Hematopoietic multipotent progenitor cell treated with erythropoietin and hydrocortisone succinate and interleukin-3 and kit ligand, for 8 days (in vitro differentiated cells): ENCODE data around the gene UTRN.

Experiments used
- DNase-seq: peaks from one replicate; pipeline ENCODE4 v3.0.0-alpha.2; 2015

Gene UTRN

DNA sequence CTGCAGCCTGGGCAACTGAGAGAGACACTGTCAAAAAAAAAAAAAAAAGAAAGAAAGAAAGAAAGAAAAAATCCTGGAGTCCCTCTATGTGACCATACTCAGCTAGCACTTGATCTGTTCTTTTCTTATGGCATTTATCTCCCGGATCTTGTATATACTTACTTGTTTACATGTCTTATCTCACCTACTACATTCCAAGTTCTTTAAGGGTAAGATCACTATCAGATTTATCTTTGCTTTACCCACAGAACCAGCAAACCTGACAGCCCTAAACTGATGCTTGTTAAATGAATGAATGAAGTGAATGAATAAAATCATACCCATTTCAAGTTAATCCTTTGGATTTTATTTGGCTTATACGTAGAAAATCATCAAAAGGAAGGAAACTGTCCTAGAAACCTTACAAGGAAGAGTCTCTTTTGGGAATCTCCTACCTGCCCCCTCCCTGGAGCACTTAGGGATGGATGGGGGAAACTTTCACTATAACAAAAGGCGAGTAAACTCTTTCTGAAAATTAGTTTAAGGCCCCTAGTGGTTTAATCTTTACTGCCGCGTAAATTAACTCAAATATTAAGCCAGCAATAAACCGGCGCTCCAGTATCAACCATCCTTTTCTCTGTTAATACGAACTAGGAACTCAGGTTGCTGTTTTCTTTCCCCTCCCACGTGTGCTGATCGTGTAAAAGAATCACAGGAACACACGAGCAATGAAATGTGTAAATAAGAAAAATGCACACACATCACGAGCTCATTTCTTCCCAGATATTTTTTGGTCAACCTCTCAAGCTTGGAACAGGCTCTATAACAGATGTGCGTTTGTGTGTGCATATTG is 1.3 kb upstream of the UTRN start:
- DNase-seq = peak; percentile 32

DNA sequence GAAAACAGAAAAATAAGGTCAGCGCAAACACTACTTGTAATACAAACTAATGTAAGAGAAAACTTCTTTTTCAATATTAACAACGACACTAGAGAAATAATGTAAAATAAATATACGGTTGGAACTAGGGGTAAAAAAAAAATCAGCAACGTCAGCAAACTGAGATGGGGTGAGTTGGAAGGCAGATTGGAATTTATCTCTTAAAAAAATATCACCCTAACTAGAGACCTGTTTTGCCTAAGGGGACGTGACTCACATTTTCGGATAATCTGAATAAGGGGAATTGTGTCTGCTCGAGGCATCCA is 705 bp upstream of the UTRN start:
- DNase-seq = no peak

DNA sequence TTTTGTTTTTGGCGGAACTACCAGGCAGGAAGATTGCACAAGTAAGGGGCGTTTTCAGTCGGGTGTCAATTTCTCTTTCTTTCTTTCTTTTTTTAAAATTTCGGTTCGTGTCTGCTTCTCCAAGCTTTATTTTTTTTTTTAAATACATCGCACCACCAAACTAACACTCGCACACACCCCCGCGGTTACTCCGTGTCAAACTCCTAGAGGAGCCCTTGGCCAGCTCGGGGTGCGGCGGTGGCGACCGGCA is 338 bp downstream of the UTRN start:
- no peak for DNase-seq

DNA sequence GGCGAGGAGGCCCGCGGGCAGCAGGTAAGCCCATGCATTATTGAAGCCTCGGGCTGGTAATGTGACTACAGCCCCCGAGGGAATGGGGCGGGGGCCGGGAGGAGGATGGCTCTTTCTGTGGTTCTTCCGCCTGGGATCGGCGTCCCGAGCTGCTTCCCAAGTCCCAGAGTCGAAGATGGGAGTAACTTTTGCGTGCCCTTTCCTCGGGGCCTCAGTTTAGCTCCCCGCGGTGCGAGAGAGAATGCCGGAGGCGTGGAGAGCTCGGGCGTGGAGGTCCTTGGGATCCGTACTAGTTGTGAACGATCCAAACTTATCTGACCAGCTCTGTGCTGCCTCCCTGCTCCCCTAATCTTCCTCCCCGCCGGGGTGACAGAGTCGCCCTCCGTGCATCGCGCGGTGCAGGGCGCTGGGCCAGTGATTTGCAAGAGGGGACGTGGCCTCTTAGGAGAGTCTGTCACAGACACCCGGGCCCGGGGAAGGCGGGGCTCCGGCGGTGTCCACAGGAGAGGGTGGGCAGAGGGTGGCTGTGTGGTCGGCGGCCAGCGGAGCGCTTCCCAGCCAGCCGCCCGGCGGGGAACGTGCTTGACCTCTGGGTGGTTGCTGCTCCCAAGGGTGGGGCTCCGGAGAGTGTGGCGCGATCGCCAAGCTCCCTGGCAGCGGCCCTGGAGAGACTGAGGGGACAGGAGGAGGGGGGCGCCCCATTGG is 815 bp downstream of the UTRN start:
- DNase-seq = peak; percentile 28

DNA sequence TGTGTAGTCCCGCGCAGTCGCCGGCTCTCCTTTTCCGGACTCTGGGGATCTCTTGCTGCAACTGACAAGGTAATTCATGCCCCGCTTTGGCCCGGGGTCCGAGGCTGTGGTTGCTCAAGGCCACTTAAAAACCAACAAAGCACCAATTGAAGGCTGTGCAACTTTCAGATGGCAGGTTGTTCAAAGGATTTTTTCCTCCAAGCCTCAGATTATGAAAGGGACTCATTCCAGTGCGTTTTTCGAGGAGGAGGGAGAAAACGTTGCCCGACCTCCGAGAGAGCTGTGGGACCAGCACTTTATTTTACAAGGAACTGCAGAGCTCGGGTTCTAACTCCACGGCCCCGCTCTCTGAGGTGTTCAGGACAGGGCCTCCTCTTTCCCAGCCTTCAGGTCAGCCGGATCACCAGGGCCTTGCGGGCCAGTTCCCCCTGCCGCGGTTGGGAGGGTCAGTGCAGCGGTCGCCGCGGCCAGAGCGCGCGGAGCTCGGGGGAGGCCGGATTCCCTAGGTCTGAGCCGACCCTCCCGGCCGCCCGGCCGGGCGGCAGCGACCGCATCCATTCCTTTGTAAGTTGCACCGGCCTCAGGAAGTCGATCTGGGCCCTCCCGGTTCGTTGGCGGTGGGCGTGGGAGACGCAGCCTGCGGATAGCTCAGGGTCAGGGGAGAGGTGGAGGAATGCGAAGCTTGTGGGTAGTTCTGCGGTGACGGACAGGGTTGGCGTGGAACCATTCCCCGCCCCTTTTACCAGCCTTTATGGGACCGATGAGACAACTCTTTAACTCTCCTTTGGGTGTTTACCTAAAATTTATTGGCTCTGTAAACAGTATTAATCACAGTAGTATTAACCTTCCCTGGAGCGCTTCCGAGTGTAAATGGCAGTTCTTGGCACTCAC is 1.6 kb downstream of the UTRN start:
- DNase-seq = peak; percentile 23

GRCh38 chr6:144289006-144289405 is 3.9 kb downstream of the UTRN start:
- DNase-seq = no peak

GRCh38 chr6:144292372-144292771 is 7.2 kb downstream of the UTRN start:
- no peak for DNase-seq

GRCh38 chr6:144294016-144294415 is 8.9 kb downstream of the UTRN start:
- no peak for DNase-seq

DNA sequence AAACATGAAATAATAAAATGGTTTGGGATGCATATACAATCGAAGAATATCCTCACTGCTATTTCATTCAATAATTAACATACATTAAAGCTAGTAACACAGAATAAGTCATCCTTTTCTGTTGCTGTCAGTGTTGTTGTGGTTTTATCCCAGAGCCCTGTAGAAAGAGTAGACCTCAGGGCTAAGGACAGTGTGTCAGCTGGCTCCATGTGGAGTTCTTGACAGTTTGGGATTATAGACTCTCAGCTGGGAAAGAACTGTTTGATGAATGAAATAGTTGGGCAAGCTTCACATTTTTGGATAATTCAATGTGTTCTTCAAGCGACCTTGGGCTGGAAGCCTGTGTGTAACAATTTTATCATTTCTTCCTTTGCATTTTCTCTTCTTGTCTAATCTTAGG is 10.1 kb downstream of the UTRN start:
- no peak for DNase-seq

GRCh38 chr6:144295981-144296767 is 11.0 kb downstream of the UTRN start:
- DNase-seq = no peak

DNA sequence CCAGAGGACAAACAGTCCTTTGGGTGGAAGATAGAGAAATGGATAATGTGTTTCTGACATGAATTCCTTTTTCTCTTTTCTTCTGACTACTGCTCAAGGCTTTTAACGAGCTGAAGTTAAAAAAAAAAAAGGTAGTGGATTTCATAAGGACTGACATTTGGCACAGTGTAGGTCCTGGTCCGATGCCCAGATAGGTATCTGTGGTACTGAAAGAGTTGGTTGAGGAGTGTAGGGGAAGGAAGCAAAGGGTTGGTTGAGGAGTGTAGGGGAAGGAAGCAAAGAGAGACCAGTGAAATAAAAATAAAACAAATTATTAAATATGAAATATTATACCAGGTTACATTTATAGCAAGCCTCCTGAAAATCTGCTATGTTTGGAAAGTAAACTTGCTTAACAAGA is 11.8 kb downstream of the UTRN start:
- DNase-seq = no peak

DNA sequence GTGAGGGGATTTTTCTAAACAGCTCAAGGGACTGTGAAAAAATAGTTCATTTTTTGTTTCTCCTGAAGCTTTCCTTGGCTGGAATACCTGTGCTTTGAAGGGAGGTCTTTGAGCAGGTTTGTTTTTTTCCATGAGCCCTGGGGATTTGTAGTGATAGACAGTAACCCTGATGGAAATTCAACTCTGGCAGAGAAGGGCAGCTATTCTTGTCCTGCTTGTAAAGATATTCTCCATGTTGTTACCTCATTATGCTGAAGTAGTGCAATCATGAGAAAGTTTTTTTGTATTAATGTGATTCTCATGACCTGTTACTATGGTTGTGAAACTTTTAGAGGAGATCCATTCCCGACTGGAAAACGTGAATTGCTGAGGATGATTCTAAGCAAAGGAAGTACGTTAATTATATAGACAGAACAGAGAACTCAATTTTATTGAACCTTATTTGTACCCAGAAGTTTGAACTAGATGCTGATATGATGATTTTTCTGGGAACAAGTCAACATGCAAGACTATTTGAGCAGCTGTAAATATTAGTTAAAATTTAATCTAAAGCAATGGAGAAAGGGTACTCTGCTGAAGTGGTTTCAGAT is 12.5 kb downstream of the UTRN start:
- DNase-seq = no peak

DNA sequence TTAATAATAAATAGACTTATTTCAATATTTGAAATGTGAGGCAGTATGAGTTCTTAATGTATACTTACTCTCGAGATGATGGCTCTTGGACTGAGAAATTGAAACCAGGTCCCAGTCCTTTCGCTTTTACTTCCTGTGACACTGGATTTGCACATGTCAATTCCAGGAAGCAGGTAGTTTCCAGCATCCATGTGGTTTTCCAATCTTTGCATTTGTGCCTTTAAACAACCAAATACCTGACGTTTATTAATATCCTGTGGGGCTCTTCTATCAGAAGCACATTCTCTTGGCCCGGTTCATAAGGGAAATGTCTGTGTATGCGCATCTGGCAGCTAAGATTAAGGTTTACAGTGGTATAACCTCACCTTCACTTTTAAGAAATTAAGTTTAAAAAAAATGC is 13.1 kb downstream of the UTRN start:
- DNase-seq = no peak

- DNase-seq = no peak
Measured at GRCh38 chr6:144298916-144299315, 13.8 kb downstream of the UTRN start.

DNA sequence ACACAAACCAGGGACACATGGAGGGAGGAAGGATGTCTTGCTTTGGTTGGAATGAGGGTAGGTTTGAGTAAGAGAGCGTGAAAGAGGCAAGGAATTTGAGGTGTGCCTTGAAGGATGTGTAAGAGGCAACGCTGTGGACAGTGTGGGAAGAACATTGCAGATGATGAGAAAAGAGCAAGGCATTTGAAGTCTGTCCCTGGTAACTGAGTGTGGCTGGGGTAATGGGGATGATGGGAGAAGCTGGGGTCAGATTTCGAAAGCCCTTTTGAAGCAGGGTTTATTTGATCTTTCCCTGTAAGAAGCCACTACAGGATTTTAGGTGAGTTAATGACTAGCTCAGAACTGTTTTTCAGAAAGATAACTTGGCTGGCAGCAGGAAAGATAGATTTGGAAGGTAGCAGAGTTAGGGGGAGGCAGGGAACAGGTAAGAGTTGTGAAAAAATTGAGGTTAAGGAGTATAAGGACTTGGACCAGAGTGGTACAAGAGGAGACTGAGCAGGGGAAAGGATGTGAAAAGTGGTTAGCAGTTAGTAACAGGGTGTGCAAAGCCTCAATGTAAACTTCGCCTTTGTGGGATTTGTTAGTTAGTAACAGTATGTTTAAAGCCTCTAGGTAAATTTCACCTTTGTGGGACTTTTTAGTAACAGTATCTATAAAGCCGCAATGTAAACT is 17.7 kb downstream of the UTRN start:
- DNase-seq = no peak

GRCh38 chr6:144304223-144304848 is 19.2 kb downstream of the UTRN start:
- DNase-seq = no peak

GRCh38 chr6:144305567-144305966 is 20.4 kb downstream of the UTRN start:
- DNase-seq = no peak

DNA sequence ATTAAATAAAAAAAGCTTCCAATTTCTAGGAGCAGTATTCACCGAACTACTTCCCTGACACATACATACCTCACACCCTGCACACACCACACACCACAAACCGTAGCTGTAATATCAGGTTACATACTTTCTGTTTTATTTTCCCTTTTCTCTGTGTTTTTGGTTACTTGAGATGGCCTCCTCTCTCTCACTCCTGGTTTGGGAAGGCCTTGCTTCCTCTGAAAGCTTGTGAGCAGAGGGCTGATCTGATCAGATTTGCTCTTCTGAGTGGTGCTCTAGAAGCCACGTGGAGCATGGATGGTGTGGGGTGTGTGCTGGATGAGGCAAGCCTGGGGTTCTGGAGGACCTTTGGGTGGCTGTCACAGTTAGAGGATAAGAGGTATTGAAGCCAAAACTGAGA is 20.9 kb downstream of the UTRN start:
- DNase-seq = no peak

- DNase-seq = no peak
Measured at GRCh38 chr6:144307880-144308279, 22.7 kb downstream of the UTRN start.

DNA sequence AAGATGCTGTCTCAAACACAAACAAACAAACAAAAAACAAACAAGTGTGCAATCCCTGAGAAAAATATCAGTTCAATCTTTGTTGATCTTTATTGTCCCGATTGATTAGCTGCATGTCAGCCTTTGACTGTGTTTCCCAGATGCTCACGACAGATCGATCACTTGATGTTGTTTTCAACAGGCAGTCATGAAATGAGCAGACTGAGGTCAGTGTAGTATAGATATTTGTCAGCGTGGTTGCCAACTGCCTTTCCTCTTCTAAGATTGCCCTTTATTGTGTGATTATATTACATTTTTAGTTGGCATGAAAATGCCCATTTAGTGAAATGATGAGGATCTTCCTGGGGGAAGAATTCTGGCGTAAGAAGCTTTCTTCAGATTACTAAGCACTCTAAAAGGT is 25.6 kb downstream of the UTRN start:
- DNase-seq = no peak

- no peak for DNase-seq
Measured at GRCh38 chr6:144311361-144311760, 26.2 kb downstream of the UTRN start.

DNA sequence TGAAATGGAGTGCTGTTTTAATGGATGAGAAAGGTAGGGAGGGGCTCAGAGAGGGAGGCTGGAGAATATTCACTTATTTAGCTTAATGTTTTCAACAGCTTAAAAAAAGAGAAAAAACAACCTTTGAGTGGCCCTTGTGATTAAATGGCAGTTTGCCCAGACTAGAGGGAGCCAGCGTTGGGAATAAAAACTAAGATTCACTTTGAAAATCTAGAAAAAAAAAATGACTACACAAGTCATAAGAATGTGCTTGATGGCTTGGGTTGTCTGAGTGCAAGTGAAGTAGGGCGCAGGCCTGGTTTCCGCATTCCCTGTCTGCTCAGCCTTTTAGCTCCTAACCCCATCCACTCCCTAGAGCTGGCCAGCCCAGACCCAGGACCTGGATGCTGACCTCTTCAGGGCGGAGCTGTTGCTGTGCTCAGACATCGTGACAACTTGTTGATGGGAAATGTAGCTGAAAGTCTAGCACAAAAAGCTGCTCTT is 28.9 kb downstream of the UTRN start:
- no peak for DNase-seq
